Fibroblast of pulmonary artery (primary cell): ENCODE measurements around the gene RABGAP1L.

Experiments
- DNase-seq: peaks from one replicate; pipeline ENCODE4 v3.0.0-alpha.2; 2010; ENCODE audit warnings: low read depth
- H3K4me3 ChIP-seq: replicated peaks from 2 replicates; pipeline ENCODE4 v1.5.1; 2011; ENCODE audit warnings: low read depth, mild to moderate bottlenecking, control low read depth, low read length, moderate library complexity
- TF ChIP-seq, protein P1 (sequence below): IDR thresholded peaks from 2 replicates; pipeline ENCODE4 v1.5.1; 2011; ENCODE audit warnings: mild to moderate bottlenecking, control low read depth, low read length, inconsistent platforms; ENCODE audit errors: missing control alignments

Gene RABGAP1L

DNA sequence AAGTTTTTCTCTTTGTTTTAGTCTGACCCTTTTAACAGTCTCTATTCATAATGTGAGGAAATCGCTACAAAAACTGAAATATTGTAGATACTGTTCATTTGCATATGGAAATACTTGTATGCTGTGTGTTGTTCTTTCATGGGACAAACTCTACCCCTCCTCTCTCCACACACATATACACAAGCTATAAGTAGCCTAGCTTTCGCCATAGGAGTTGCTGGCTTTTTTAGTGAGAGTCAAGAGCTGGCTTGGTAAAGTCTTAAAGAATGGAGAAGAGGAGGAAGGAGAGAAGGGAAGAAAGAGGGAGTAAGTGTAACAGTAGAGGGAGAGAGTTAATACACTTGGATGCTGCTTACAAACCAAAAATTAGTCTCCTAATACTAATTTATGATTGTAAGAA, 115.6 kb downstream of the RABGAP1L start:
- H3K4me3 ChIP-seq = no peak overlapping the region
- DNase-seq = no peak
- TF ChIP-seq, protein P1, sequence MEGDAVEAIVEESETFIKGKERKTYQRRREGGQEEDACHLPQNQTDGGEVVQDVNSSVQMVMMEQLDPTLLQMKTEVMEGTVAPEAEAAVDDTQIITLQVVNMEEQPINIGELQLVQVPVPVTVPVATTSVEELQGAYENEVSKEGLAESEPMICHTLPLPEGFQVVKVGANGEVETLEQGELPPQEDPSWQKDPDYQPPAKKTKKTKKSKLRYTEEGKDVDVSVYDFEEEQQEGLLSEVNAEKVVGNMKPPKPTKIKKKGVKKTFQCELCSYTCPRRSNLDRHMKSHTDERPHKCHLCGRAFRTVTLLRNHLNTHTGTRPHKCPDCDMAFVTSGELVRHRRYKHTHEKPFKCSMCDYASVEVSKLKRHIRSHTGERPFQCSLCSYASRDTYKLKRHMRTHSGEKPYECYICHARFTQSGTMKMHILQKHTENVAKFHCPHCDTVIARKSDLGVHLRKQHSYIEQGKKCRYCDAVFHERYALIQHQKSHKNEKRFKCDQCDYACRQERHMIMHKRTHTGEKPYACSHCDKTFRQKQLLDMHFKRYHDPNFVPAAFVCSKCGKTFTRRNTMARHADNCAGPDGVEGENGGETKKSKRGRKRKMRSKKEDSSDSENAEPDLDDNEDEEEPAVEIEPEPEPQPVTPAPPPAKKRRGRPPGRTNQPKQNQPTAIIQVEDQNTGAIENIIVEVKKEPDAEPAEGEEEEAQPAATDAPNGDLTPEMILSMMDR = no peak

DNA sequence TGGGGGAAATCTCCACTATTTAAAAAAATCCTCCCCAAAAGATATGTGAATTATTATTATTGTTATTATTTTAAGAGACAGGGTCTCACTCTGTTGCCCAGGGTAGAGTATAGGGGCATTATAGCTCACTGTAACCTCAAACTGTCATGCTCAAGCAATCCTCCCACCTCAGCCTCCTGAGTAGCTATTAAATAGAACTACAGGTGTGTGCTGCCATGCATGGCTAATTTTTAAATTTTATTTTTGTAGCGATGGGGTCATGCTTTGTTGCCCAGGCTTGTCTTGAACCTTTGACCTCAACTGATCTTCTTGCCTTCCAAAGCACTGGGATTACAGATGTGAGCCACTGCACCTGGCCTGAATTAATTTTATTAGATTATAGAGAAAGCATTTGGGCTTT, 116.8 kb downstream of the RABGAP1L start:
- TF ChIP-seq, protein P1 = no peak
- DNase-seq = no peak
- no peak overlapping the region for H3K4me3 ChIP-seq

DNA sequence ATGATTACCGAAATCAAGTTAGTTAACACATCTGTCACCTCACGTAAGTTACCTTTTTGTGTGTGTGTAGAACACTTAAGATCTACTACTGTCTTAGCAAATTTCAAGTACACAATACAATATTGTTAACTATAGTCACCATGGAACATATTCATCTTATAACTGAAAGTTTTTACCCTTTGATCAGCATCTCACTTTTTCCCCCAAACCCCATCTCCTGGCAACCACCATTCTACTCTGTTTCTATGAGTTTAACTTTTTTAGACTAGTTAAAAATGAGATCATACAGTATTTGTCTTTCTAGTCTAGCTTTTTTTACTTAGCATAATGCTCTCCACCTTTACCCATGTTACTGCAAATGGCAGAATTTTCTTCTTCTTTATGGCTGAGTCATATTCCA, 124.7 kb downstream of the RABGAP1L start:
- no peak overlapping the region for H3K4me3 ChIP-seq
- TF ChIP-seq, protein P1 = no peak
- DNase-seq = no peak

DNA sequence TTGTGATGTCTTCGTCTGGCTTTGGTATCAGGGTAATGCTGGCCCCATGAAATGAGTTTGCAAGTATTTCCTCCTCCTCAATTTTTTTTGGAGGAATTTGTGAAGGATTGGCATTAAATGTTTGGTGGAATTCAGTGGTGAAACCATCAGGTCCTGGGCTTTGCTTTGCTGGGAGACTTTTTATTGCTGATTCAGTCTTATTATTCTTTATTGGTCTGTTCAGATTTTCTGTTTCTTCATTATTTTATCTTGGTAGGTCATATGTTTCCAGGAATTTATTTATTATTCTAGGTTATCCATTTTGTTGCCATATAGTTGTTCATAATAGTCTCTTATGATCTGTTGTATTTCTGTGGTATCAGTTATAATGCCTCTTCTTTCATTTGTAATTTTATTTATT, 126.7 kb downstream of the RABGAP1L start:
- TF ChIP-seq, protein P1 = no peak
- H3K4me3 ChIP-seq = no peak overlapping the region
- DNase-seq = no peak

DNA sequence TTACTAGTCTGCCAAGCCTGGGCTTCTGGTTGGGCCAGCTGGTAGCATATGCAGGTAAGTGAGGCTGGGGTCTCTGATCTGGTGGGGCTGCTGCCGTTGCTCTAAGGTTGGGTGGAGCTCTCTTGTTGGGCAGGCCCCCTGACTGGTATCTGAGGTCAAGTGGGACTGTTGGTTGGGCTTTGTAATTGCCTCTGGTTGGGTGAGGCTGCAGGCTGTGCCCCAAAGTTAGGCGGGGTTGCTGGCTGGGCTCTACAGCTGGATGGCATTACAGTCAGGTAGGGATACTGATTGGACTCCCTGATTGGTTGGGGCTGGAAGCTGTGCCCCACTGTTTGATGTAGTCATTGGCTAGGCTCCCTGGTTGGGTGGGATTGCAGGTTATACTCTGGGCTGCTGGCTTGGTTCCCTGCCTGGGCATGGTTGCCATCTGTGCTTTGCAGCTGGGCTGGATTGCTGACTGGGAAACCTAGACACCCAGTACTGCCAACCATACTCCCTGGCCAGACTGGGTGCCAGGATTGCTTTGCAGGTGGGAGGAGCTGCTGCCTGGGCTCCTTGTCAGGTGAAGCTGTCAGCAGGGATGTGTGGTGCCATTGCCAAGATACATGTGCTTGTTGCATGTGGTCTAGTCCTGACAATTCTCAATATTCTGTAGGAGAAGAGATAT, 130.5 kb downstream of the RABGAP1L start:
- TF ChIP-seq, protein P1 = no peak
- no peak overlapping the region for H3K4me3 ChIP-seq
- no peak for DNase-seq

DNA sequence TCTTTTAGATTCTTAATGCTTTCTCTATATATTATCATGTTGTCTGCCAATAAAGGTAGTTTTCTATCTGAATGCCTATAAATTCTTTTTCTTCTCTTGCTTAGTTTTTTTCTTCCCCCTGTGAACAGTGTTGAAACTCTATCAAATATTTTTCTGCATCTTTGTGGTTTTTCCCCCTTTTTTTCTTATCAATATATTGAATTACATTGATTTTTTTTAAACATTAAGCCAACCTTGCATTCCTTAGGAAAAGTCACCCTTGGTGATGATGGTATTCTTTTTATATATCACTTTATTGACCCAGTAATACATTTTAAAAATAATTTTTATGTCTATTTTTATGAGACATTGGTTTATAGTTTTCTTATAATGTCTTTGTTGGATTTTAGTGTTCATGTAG, 131.7 kb downstream of the RABGAP1L start:
- TF ChIP-seq, protein P1 = no peak
- no peak for DNase-seq
- no peak overlapping the region for H3K4me3 ChIP-seq

DNA sequence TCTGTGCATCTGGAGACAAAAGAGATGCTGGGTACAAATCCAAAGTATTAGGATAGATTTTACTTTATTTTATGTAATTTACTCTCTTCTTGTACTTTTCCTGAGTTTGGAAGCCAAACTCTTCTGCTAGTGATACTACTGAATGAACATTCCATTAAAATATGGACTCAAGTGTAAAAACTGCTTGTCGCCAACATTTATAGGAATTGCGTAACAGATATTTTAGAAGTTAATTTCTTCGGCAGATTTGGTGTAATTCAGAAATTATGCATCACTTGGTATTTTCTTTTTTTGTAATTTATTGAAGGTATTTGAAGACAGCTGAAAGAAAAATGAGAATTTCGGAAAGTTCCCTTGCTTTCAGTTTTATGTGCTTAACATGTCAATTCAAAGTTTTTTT, 137.0 kb downstream of the RABGAP1L start:
- no peak overlapping the region for H3K4me3 ChIP-seq
- no peak for DNase-seq

More for the DNA sequence above, 137.0 kb downstream of the RABGAP1L start:
- TF ChIP-seq, protein P1 = no peak
